HCT116 (cell line): ENCODE data around the gene PNMT. TPM values are rescaled to one million over a fixed set of nuclear protein-coding genes. Genes with fewer than 3 reads are reported as not detected.

Experiments used
- ATAC-seq: fragments of 200-7000 bp; cut with Tn5 transposase; 2 replicates; pipeline ENCODE4 v1.9.1; 2020; ENCODE audit warnings: mild to moderate bottlenecking, moderate library complexity
- BruUV-seq: library from RNA; stranded (reverse); fragments of 400-500 nt; replicated peaks from 2 replicates; lab custom pipeline; 2021; lab: Mats Ljungman, UMichigan
- CTCF ChIA-PET: fragments of 300-600 bp; sonication (Branson Sonifier 250); formaldehyde crosslinking; loops from one replicate; lab custom pipeline; 2021; ENCODE audit warnings: antibody characterized with exemption; lab: Charles Lee
- POLR2A ChIA-PET: fragments of 300-600, 350-600 bp; sonication (Branson Sonifier 250); formaldehyde crosslinking; loops from one replicate; lab custom pipeline; 2021; ENCODE audit warnings: antibody characterized with exemption; lab: Charles Lee
- RAD21 ChIA-PET, 2 experiments: fragments of 300-600 bp; sonication (Branson Sonifier 250); formaldehyde crosslinking; loops; one replicate each; lab custom pipeline; 2023; ENCODE audit warnings: low total read pairs in 2 of 2; ENCODE audit not compliant: uncharacterized antibody in 2 of 2, unreplicated experiment in 2 of 2, low non-redundant PET in 1 of 2; lab: Charles Lee
- DNase-seq: peaks from one replicate; pipeline ENCODE4 v3.0.0-alpha.2; 2010; ENCODE audit warnings: low read depth, low spot score
- H2AFZ ChIP-seq: fragments of 200-600 bp; shearing (Covaris generic), sonication (generic); 2 replicates; pipeline ENCODE4 v1.6.1; 2017; ENCODE audit warnings: low read depth, mixed run types, mixed read lengths, antibody characterized with exemption, low read length; ENCODE audit not compliant: poor library complexity, severe bottlenecking
- H3K27ac ChIP-seq: 2 replicates; pipeline ENCODE4 v1.5.1; 2012; ENCODE audit warnings: low read depth, low read length
- H3K27me3 ChIP-seq: fragments of 200-600 bp; sonication (generic); 2 replicates; pipeline ENCODE4 v1.6.1; 2016; ENCODE audit warnings: mixed run types, low read length, mixed read lengths; ENCODE audit not compliant: insufficient read depth
- H3K36me3 ChIP-seq, 2 experiments: fragments of 200-500 bp in 1 of 2; fragments of 200-600 bp in 1 of 2; sonication (Bioruptor generic) in 1 of 2; sonication (generic) in 1 of 2; 2 replicates each; pipeline versions ENCODE4 v1.5.1 to v1.6.1; 2014 to 2016; ENCODE audit warnings: low read length in 2 of 2, inconsistent platforms in 1 of 2, mixed read lengths in 1 of 2, mixed run types in 1 of 2; ENCODE audit not compliant: insufficient read depth in 2 of 2, control insufficient read depth in 1 of 2
- H3K4me1 ChIP-seq, 2 experiments: fragments of 200-600 bp in 1 of 2; sonication (generic) in 1 of 2; 2 replicates each; pipeline versions ENCODE4 v1.5.1 to v1.6.1; 2012 to 2017; ENCODE audit warnings: low read length in 2 of 2, inconsistent platforms in 1 of 2, mild to moderate bottlenecking in 1 of 2, mixed read lengths in 1 of 2, mixed run types in 1 of 2, moderate library complexity in 1 of 2; ENCODE audit not compliant: insufficient read depth in 2 of 2, control insufficient read depth in 1 of 2
- H3K4me2 ChIP-seq: fragments of 200-600 bp; sonication (generic); 2 replicates; pipeline ENCODE4 v1.6.1; 2017; ENCODE audit warnings: mixed run types, low read length, mixed read lengths
- H3K4me3 ChIP-seq, 2 experiments: fragments of 200-600 bp in 1 of 2; sonication (generic) in 1 of 2; replicated peaks in 1 of 2; 2 replicates each; pipeline ENCODE4 v1.5.1; 2011 to 2016; ENCODE audit warnings: low read length in 2 of 2, control low read depth in 1 of 2, low read depth in 1 of 2, mild to moderate bottlenecking in 1 of 2, mixed read lengths in 1 of 2, mixed run types in 1 of 2
- H3K79me2 ChIP-seq: fragments of 200-600 bp; sonication (generic); 2 replicates; pipeline ENCODE4 v1.6.1; 2017; ENCODE audit warnings: mild to moderate bottlenecking, mixed run types, low read length, moderate library complexity, mixed read lengths; ENCODE audit not compliant: insufficient read depth
- H3K9ac ChIP-seq: fragments of 200-600 bp; sonication (generic); 2 replicates; pipeline ENCODE4 v1.6.1; 2016; ENCODE audit warnings: low read length, mixed read lengths
- H3K9me2 ChIP-seq: fragments of 200-600 bp; sonication (generic), shearing (Covaris generic); 2 replicates; pipeline ENCODE4 v1.6.1; 2017; ENCODE audit warnings: mixed run types, mild to moderate bottlenecking, moderate library complexity; ENCODE audit not compliant: insufficient read depth
- H3K9me3 ChIP-seq, 2 experiments: fragments of 200-500 bp in 1 of 2; fragments of 200-600 bp in 1 of 2; sonication (Bioruptor generic) in 1 of 2; sonication (generic) in 1 of 2; 2 replicates each; pipeline ENCODE4 v1.6.1; 2014 to 2017; ENCODE audit warnings: low read length in 2 of 2, mixed read lengths in 2 of 2, inconsistent platforms in 1 of 2, low read depth in 1 of 2, mild to moderate bottlenecking in 1 of 2, mixed run types in 1 of 2, moderate library complexity in 1 of 2; ENCODE audit not compliant: control insufficient read depth in 1 of 2, insufficient read depth in 1 of 2
- H4K20me1 ChIP-seq: fragments of 200-600 bp; sonication (generic), shearing (Covaris generic); 2 replicates; pipeline ENCODE4 v1.6.1; 2017; ENCODE audit warnings: mixed run types, mild to moderate bottlenecking, moderate library complexity; ENCODE audit not compliant: insufficient read depth
- CBX3 ChIP-seq: IDR thresholded peaks from 2 replicates; pipeline ENCODE4 v1.6.1; 2012; ENCODE audit warnings: low read depth
- CEBPB ChIP-seq: IDR thresholded peaks from 2 replicates; pipeline ENCODE4 v1.6.1; 2012; ENCODE audit warnings: low read depth
- EGR1 ChIP-seq: IDR thresholded peaks from 2 replicates; pipeline ENCODE4 v1.6.1; 2012; ENCODE audit warnings: low read depth
- ELF1 ChIP-seq: IDR thresholded peaks from 2 replicates; pipeline ENCODE4 v1.6.1; 2012; ENCODE audit warnings: low read depth, borderline replicate concordance
- EZH2phosphoT487 ChIP-seq: fragments of 200-600 bp; IDR thresholded peaks from 2 replicates; pipeline ENCODE4 v1.6.1; 2018; ENCODE audit warnings: antibody characterized with exemption, borderline replicate concordance
- FOSL1 ChIP-seq: IDR thresholded peaks from 2 replicates; pipeline ENCODE4 v1.6.1; 2012; ENCODE audit warnings: low read depth
- POLR2AphosphoS5 ChIP-seq: IDR thresholded peaks from 2 replicates; pipeline ENCODE4 v1.6.1; 2011; ENCODE audit warnings: mild to moderate bottlenecking, low read depth, low read length, moderate library complexity
- SP1 ChIP-seq: IDR thresholded peaks from 2 replicates; pipeline ENCODE4 v1.6.1; 2012; ENCODE audit warnings: low read depth
- SRF ChIP-seq: IDR thresholded peaks from 2 replicates; pipeline ENCODE4 v1.6.1; 2012; ENCODE audit warnings: low read depth
- YY1 ChIP-seq: IDR thresholded peaks from 2 replicates; pipeline ENCODE4 v1.6.1; 2011; ENCODE audit warnings: low read length, low read depth, moderate library complexity, mild to moderate bottlenecking; ENCODE audit not compliant: insufficient replicate concordance; ENCODE audit errors: extremely low read depth
- ZFX ChIP-seq: fragments of 450-650 bp; IDR thresholded peaks from 2 replicates; pipeline ENCODE4 v1.6.1; 2017
- intact Hi-C: fragments of 100-400 bp; cut with micrococcal nuclease; formaldehyde crosslinking; loops from 2 replicates; pipeline ENCODE4 v1.10.0; 2022
- total RNA-seq: library from RNA; stranded (reverse); gene quantifications from one replicate; pipeline ENCODE4 v1.2.1, GENCODE V29; 2021; ENCODE audit not compliant: unreplicated experiment
- TF ChIP-seq, protein P1 (sequence below): IDR thresholded peaks from 2 replicates; pipeline ENCODE4 v1.6.1; 2012; ENCODE audit warnings: low read depth
- TF ChIP-seq, protein P2 (sequence below): IDR thresholded peaks from 2 replicates; pipeline ENCODE4 v1.6.1; 2012

PNMT gene
- total RNA-seq, 1 experiment from 2014 or later: not detected

DNA sequence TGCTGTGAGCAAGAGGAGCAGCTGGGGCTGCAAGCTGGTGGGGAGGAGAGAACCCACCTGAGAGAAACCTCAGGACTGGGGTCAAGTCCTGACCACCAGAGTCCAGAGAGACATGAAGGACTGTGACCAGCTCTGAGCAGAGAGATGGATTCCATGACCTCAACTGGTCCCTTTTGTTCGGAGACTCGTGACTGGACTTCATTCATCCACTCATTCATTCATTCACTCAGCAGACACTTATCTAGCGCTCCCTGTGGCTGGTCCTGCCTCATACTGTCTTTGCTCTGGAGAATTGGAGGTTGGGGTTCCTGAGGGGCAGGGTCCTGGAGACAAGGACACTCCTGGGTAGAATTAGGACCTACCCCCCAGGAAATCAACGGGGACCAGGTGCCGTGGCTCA is 35.7 kb downstream of the PNMT start:
- DNase-seq (no peak), ATAC-seq (no peak)
- Histone ChIP-seq H3K4me2 (no peak overlapping the region), H3K79me2 (peaks cover 64% of the 10 kb centered on the region), H3K4me3 (no peak overlapping the region), H3K9me2 (no peaks in the 10 kb centered on the region), H2AFZ (no peak overlapping the region), H3K27me3 (no peaks in the 10 kb centered on the region), H4K20me1 (no peaks in the 10 kb centered on the region), H3K9ac (no peak overlapping the region), H3K36me3 (peaks cover 0 to 6% of the 10 kb centered on the region in 2 experiments; a peak in 2 of 4 replicates), H3K27ac (no peak overlapping the region), H3K9me3 (no peaks in the 10 kb centered on the region), H3K4me1 (peaks cover 42 to 63% of the 10 kb centered on the region in 2 experiments)
- RAD21 ChIA-PET: no interaction called here
- intact Hi-C loops: no loop called here
- BruUV-seq: no TSS peak
- CTCF ChIA-PET: interaction anchor here (1.2 kb wide), 2 partner anchors 27 to 81 kb away, joined by 3 read pairs; partner anchors contain the start of gene MIEN1
- TF ChIP-seq, protein P1, sequence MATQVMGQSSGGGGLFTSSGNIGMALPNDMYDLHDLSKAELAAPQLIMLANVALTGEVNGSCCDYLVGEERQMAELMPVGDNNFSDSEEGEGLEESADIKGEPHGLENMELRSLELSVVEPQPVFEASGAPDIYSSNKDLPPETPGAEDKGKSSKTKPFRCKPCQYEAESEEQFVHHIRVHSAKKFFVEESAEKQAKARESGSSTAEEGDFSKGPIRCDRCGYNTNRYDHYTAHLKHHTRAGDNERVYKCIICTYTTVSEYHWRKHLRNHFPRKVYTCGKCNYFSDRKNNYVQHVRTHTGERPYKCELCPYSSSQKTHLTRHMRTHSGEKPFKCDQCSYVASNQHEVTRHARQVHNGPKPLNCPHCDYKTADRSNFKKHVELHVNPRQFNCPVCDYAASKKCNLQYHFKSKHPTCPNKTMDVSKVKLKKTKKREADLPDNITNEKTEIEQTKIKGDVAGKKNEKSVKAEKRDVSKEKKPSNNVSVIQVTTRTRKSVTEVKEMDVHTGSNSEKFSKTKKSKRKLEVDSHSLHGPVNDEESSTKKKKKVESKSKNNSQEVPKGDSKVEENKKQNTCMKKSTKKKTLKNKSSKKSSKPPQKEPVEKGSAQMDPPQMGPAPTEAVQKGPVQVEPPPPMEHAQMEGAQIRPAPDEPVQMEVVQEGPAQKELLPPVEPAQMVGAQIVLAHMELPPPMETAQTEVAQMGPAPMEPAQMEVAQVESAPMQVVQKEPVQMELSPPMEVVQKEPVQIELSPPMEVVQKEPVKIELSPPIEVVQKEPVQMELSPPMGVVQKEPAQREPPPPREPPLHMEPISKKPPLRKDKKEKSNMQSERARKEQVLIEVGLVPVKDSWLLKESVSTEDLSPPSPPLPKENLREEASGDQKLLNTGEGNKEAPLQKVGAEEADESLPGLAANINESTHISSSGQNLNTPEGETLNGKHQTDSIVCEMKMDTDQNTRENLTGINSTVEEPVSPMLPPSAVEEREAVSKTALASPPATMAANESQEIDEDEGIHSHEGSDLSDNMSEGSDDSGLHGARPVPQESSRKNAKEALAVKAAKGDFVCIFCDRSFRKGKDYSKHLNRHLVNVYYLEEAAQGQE: no peak
- TF ChIP-seq CBX3 (no peak), SP1 (no peak), ELF1 (no peak), CEBPB (no peak), YY1 (no peak), EGR1 (no peak), ZFX (no peak), FOSL1 (no peak), EZH2phosphoT487 (no peak), POLR2AphosphoS5 (no peak), SRF (no peak)
- TF ChIP-seq, protein P2, sequence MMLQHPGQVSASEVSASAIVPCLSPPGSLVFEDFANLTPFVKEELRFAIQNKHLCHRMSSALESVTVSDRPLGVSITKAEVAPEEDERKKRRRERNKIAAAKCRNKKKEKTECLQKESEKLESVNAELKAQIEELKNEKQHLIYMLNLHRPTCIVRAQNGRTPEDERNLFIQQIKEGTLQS: no peak
- POLR2A ChIA-PET: no interaction called here
